SU-DHL-6 (cell line): Measurements from ENCODE around the gene ZMYND11.
"Not testable (repeated sequence)": the region's sequence is repeated elsewhere in the genome, so short reads cannot be mapped to it uniquely, and the experiment has no call there.

Experiments used
- H2AFZ ChIP-seq: fragments of 200-600 bp; sonication (generic); 2 replicates; pipeline ENCODE4 v1.6.1; 2014; ENCODE audit warnings: low read depth, mild to moderate bottlenecking, moderate library complexity, mixed read lengths, antibody characterized with exemption, low read length; ENCODE audit not compliant: severe bottlenecking
- H3F3A ChIP-seq: fragments of 200-600 bp; shearing (Covaris generic); 2 replicates; pipeline ENCODE4 v1.6.0; 2016; ENCODE audit warnings: antibody characterized with exemption, mild to moderate bottlenecking; ENCODE audit not compliant: insufficient read depth
- H3K27ac ChIP-seq: fragments of 200-600 bp; sonication (generic); 2 replicates; pipeline ENCODE4 v1.5.1; 2016; ENCODE audit warnings: low read depth, mild to moderate bottlenecking, low read length, moderate library complexity, mixed read lengths
- H3K27me3 ChIP-seq: fragments of 200-600 bp; sonication (generic), shearing (Covaris generic); 2 replicates; pipeline ENCODE4 v1.6.0; 2014; ENCODE audit warnings: mild to moderate bottlenecking, low read length
- H3K36me3 ChIP-seq: fragments of 200-600 bp; sonication (generic); 2 replicates; pipeline ENCODE4 v1.6.1; 2014; ENCODE audit warnings: mild to moderate bottlenecking, low read length, mixed read lengths
- H3K4me2 ChIP-seq: fragments of 300-600, 200-600 bp; shearing (Covaris generic), sonication (generic); 2 replicates; pipeline ENCODE4 v1.6.0; 2014; ENCODE audit warnings: low read length, low read depth, mild to moderate bottlenecking; ENCODE audit not compliant: poor library complexity, severe bottlenecking
- H3K4me3 ChIP-seq: fragments of 200-600 bp; sonication (generic); 2 replicates; pipeline ENCODE4 v1.5.1; 2014; ENCODE audit warnings: antibody characterized with exemption, low read length, mild to moderate bottlenecking, mixed read lengths; ENCODE audit not compliant: insufficient read depth, poor library complexity, severe bottlenecking
- H3K79me2 ChIP-seq: fragments of 200-600 bp; sonication (generic); 2 replicates; pipeline ENCODE4 v1.6.1; 2014; ENCODE audit warnings: mild to moderate bottlenecking, low read length, moderate library complexity; ENCODE audit not compliant: insufficient read depth
- H3K9ac ChIP-seq: fragments of 200-600 bp; sonication (generic); 2 replicates; pipeline ENCODE4 v1.7.0; 2014; ENCODE audit warnings: mild to moderate bottlenecking, low read length
- H3K9me2 ChIP-seq: fragments of 200-600 bp; sonication (generic); replicated peaks from 2 replicates; pipeline ENCODE4 v1.6.1; 2014; ENCODE audit warnings: low read length; ENCODE audit not compliant: insufficient read depth
- H3K9me3 ChIP-seq: fragments of 200-600 bp; sonication (generic); 2 replicates; pipeline ENCODE4 v1.6.1; 2014; ENCODE audit warnings: low read length, mixed read lengths; ENCODE audit not compliant: insufficient read depth
- H4K20me1 ChIP-seq: fragments of 200-600 bp; sonication (generic); 2 replicates; pipeline ENCODE4 v1.6.1; 2014; ENCODE audit warnings: low read depth, mild to moderate bottlenecking, antibody characterized with exemption, low read length, moderate library complexity, mixed read lengths
- CTCF ChIP-seq: fragments of 200-600 bp; sonication (generic); IDR thresholded peaks from one replicate; pipeline ENCODE4 v1.5.1; 2017; ENCODE audit warnings: antibody characterized with exemption, mild to moderate bottlenecking, low read length, moderate library complexity; ENCODE audit not compliant: insufficient read depth, poor library complexity, severe bottlenecking
- EZH2phosphoT487 ChIP-seq: fragments of 200-600 bp; sonication (generic), shearing (Covaris generic); conservative IDR thresholded peaks from 2 replicates; pipeline ENCODE4 v1.6.1; 2018; ENCODE audit warnings: mild to moderate bottlenecking, antibody characterized with exemption, low read length, moderate library complexity, mixed read lengths

ZMYND11 gene

GRCh38 chr10:184174-184573 is 48.9 kb downstream of the ZMYND11 start:
- Histone ChIP-seq H3K27ac (no peak overlapping the region), H3K79me2 (no peaks in the 10 kb centered on the region), H3K4me2 (no peak overlapping the region), H3K9ac (no peak overlapping the region), H3K4me3 (no peak overlapping the region), H3F3A (no peaks in the 10 kb centered on the region), H3K9me2 (no peaks in the 10 kb centered on the region), H2AFZ (no peak overlapping the region), H3K36me3 (peaks cover 3% of the 10 kb centered on the region; the same call in 1 of the 2 replicates), H3K27me3 (no peaks in the 10 kb centered on the region), H4K20me1 (no peaks in the 10 kb centered on the region), H3K9me3 (no peaks in the 10 kb centered on the region)
- no peak for TF ChIP-seq CTCF
- no peak for TF ChIP-seq EZH2phosphoT487

GRCh38 chr10:184911-185310 is 49.7 kb downstream of the ZMYND11 start:
- Histone ChIP-seq H3K4me3 (no peak overlapping the region), H4K20me1 (no peaks in the 10 kb centered on the region), H3K27me3 (no peaks in the 10 kb centered on the region), H3K79me2 (no peaks in the 10 kb centered on the region), H3K9ac (no peak overlapping the region), H3K36me3 (peaks cover 3% of the 10 kb centered on the region; the same call in 1 of the 2 replicates), H3K4me2 (no peak overlapping the region), H2AFZ (no peak overlapping the region), H3K9me2 (no peaks in the 10 kb centered on the region), H3K27ac (no peak overlapping the region), H3K9me3 (no peaks in the 10 kb centered on the region), H3F3A (no peaks in the 10 kb centered on the region)
- TF ChIP-seq EZH2phosphoT487 (no peak), CTCF (no peak)

GRCh38 chr10:185571-185970 is 50.3 kb downstream of the ZMYND11 start:
- H3K27ac ChIP-seq, H3K27me3 ChIP-seq, H3K9me2 ChIP-seq, H3K4me3 ChIP-seq, H3K79me2 ChIP-seq, H3K36me3 ChIP-seq, H3F3A ChIP-seq, H3K9ac ChIP-seq, H2AFZ ChIP-seq, H3K4me2 ChIP-seq, H4K20me1 ChIP-seq, H3K9me3 ChIP-seq: not testable (repeated sequence)

- Histone ChIP-seq H3K4me3 (no peak overlapping the region), H2AFZ (no peak overlapping the region)
- TF ChIP-seq CTCF (no peak), EZH2phosphoT487 (no peak)
These were observed 51.7 kb downstream of the ZMYND11 start for GRCh38 chr10:186911-187310.

More at GRCh38 chr10:186911-187310, 51.7 kb downstream of the ZMYND11 start:
- Histone ChIP-seq H3K9me3 (no peaks in the 10 kb centered on the region), H3F3A (no peaks in the 10 kb centered on the region), H3K27ac (no peak overlapping the region), H3K27me3 (no peaks in the 10 kb centered on the region), H3K79me2 (no peaks in the 10 kb centered on the region), H3K36me3 (peaks cover 3% of the 10 kb centered on the region; the same call in 1 of the 2 replicates), H4K20me1 (no peaks in the 10 kb centered on the region), H3K9ac (no peak overlapping the region), H3K4me2 (no peak overlapping the region), H3K9me2 (no peaks in the 10 kb centered on the region)
